ENCODE data around the gene KCTD3.

Gene KCTD3

GRCh38 chr1:215566556-215567490 lies at the start of gene KCTD3:
Gene KCTD3, plus strand, starts transcription at chr1:215567304. Its CDS starts 382 bp downstream, at chr1:215567686.
- DNase-seq = peak; percentile 66

- DNase-seq = peak; percentile 14
These were observed 49.6 kb upstream of the KCTD3 start for GRCh38 chr1:215517441-215517891.

- no peak for DNase-seq
These were observed 48.5 kb upstream of the KCTD3 start for GRCh38 chr1:215518594-215518993.

- DNase-seq = no peak
These were observed 45.8 kb upstream of the KCTD3 start for GRCh38 chr1:215521279-215521678.

GRCh38 chr1:215523128-215523861 lies 43.8 kb upstream of the KCTD3 start:
- peak; percentile 37 for DNase-seq

GRCh38 chr1:215523906-215524305 lies 43.2 kb upstream of the KCTD3 start:
- no peak for DNase-seq

- DNase-seq = peak; percentile 75
These were observed 40.8 kb upstream of the KCTD3 start for GRCh38 chr1:215526147-215526845.

GRCh38 chr1:215526846-215527151 lies 40.3 kb upstream of the KCTD3 start:
- DNase-seq = no peak

GRCh38 chr1:215529111-215529510 lies 38.0 kb upstream of the KCTD3 start:
- DNase-seq = no peak

- no peak for DNase-seq
These were observed 37.5 kb upstream of the KCTD3 start for GRCh38 chr1:215529571-215529970.

- DNase-seq = no peak
These were observed 36.6 kb upstream of the KCTD3 start for GRCh38 chr1:215530401-215530984.

- no peak for DNase-seq
These were observed 27.1 kb upstream of the KCTD3 start for GRCh38 chr1:215539803-215540570.

GRCh38 chr1:215542301-215542700 lies 24.8 kb upstream of the KCTD3 start:
- DNase-seq = no peak

GRCh38 chr1:215543191-215543606 lies 23.9 kb upstream of the KCTD3 start:
- no peak for DNase-seq

GRCh38 chr1:215543806-215544205 lies 23.3 kb upstream of the KCTD3 start:
- no peak for DNase-seq

- DNase-seq = no peak
These were observed 22.5 kb upstream of the KCTD3 start for GRCh38 chr1:215544566-215544965.

- no peak for DNase-seq
These were observed 22.0 kb upstream of the KCTD3 start for GRCh38 chr1:215545096-215545495.

GRCh38 chr1:215547011-215547410 lies 20.1 kb upstream of the KCTD3 start:
- no peak for DNase-seq

- no peak for DNase-seq
These were observed 15.3 kb upstream of the KCTD3 start for GRCh38 chr1:215551806-215552205.

GRCh38 chr1:215554865-215555264 lies 12.2 kb upstream of the KCTD3 start:
- DNase-seq = no peak

- no peak for DNase-seq
These were observed 11.6 kb upstream of the KCTD3 start for GRCh38 chr1:215555531-215555930.

GRCh38 chr1:215556996-215557395 lies 10.1 kb upstream of the KCTD3 start:
- DNase-seq = no peak

All from NCI-H1694 treated with DMSO at 0.1 percent for 48 hours (cell line).